Progenitor cell of endocrine pancreas (in vitro differentiated cells): ENCODE data around the gene CD101. TPM values are rescaled to one million over a fixed set of nuclear protein-coding genes. Genes with fewer than 3 reads are reported as not detected.

Experiments used
- DNase-seq: peaks from one replicate; pipeline ENCODE4 v3.0.0; 2021; ENCODE audit warnings: low spot score; ENCODE audit not compliant: unreplicated experiment
- H3K27ac Mint-ChIP-seq: 2 replicates; pipeline ENCODE4 v1.8.0; 2021; ENCODE audit warnings: mild to moderate bottlenecking, moderate library complexity, mixed read lengths
- H3K27me3 Mint-ChIP-seq: 2 replicates; pipeline ENCODE4 v1.8.0; 2021; ENCODE audit warnings: mixed read lengths
- H3K36me3 Mint-ChIP-seq: 2 replicates; pipeline ENCODE4 v1.8.0; 2022; ENCODE audit warnings: mixed read lengths; ENCODE audit not compliant: insufficient read depth
- H3K4me1 Mint-ChIP-seq: 2 replicates; pipeline ENCODE4 v1.8.0; 2021; ENCODE audit warnings: low read depth, mixed read lengths
- H3K4me3 Mint-ChIP-seq: 2 replicates; pipeline ENCODE4 v1.8.0; 2021; ENCODE audit warnings: low read depth, mild to moderate bottlenecking, moderate library complexity, mixed read lengths
- H3K9me3 Mint-ChIP-seq: 2 replicates; pipeline ENCODE4 v1.8.0; 2021; ENCODE audit warnings: low read depth, mixed read lengths
- total RNA-seq: library from RNA; stranded (reverse); gene quantifications from 2 replicates; pipeline ENCODE4 v1.2.1, GENCODE V29; 2021
- TF ChIP-seq, protein P1 (sequence below): fragments of 200-600 bp; sonication (generic); IDR thresholded peaks from one replicate; pipeline ENCODE4 v1.5.0; 2021; ENCODE audit warnings: antibody characterized with exemption, mild to moderate bottlenecking; ENCODE audit not compliant: unreplicated experiment

CD101 gene
- total RNA-seq, 1 donor from 2014 or later = 2.8 TPM

DNA sequence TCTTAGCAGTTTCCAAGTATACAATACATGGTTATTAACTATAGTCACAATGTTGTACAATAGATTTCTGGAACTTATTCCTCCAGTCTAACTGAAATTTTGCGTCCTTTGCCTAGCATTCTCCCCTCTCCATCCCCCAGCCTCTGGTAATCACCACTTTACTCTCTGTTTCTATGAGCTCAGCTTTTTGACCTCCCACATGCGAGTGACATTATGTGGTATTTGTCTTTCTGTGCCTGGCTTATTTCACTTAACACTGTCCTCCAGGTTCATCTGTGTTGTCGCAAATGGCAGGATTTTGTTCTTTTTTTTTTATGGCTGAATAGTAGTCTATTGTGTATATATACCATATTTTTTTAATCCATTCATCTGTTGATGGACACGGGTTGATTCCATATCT lies 43.9 kb upstream of the CD101 start:
- Mint-ChIP-seq H3K27ac (no peak overlapping the region), H3K9me3 (no peaks in the 10 kb centered on the region), H3K36me3 (peaks cover 7% of the 10 kb centered on the region), H3K4me3 (no peak overlapping the region), H3K4me1 (no peaks in the 10 kb centered on the region), H3K27me3 (no peaks in the 10 kb centered on the region)
- TF ChIP-seq, protein P1, sequence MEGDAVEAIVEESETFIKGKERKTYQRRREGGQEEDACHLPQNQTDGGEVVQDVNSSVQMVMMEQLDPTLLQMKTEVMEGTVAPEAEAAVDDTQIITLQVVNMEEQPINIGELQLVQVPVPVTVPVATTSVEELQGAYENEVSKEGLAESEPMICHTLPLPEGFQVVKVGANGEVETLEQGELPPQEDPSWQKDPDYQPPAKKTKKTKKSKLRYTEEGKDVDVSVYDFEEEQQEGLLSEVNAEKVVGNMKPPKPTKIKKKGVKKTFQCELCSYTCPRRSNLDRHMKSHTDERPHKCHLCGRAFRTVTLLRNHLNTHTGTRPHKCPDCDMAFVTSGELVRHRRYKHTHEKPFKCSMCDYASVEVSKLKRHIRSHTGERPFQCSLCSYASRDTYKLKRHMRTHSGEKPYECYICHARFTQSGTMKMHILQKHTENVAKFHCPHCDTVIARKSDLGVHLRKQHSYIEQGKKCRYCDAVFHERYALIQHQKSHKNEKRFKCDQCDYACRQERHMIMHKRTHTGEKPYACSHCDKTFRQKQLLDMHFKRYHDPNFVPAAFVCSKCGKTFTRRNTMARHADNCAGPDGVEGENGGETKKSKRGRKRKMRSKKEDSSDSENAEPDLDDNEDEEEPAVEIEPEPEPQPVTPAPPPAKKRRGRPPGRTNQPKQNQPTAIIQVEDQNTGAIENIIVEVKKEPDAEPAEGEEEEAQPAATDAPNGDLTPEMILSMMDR = no peak
- DNase-seq = no peak

- H3K36me3 Mint-ChIP-seq = peaks cover 7% of the 10 kb centered on the region
- H3K27ac Mint-ChIP-seq = no peak overlapping the region
- no peaks in the 10 kb centered on the region for H3K4me1 Mint-ChIP-seq
- no peak for DNase-seq
- TF ChIP-seq, protein P1 = no peak
- no peaks in the 10 kb centered on the region for H3K27me3 Mint-ChIP-seq
- H3K4me3 Mint-ChIP-seq = no peak overlapping the region
- H3K9me3 Mint-ChIP-seq = no peaks in the 10 kb centered on the region
These were observed 43.5 kb upstream of the CD101 start for GRCh38 chr1:116958110-116958509.

- H3K9me3 Mint-ChIP-seq = no peaks in the 10 kb centered on the region
- H3K36me3 Mint-ChIP-seq = peaks cover 7% of the 10 kb centered on the region
- H3K27ac Mint-ChIP-seq = no peak overlapping the region
- H3K27me3 Mint-ChIP-seq = no peaks in the 10 kb centered on the region
- H3K4me3 Mint-ChIP-seq = no peak overlapping the region
- TF ChIP-seq, protein P1 = no peak
- DNase-seq = no peak
- H3K4me1 Mint-ChIP-seq = no peaks in the 10 kb centered on the region
These were observed 42.6 kb upstream of the CD101 start for GRCh38 chr1:116958977-116959376.

GRCh38 chr1:116961606-116962005 lies 40.0 kb upstream of the CD101 start:
- no peaks in the 10 kb centered on the region for H3K4me1 Mint-ChIP-seq
- H3K27ac Mint-ChIP-seq = no peak overlapping the region
- no peaks in the 10 kb centered on the region for H3K9me3 Mint-ChIP-seq
- TF ChIP-seq, protein P1 = no peak
- DNase-seq = no peak
- peaks cover 9% of the 10 kb centered on the region for H3K36me3 Mint-ChIP-seq
- H3K27me3 Mint-ChIP-seq = no peaks in the 10 kb centered on the region
- H3K4me3 Mint-ChIP-seq = no peak overlapping the region

DNA sequence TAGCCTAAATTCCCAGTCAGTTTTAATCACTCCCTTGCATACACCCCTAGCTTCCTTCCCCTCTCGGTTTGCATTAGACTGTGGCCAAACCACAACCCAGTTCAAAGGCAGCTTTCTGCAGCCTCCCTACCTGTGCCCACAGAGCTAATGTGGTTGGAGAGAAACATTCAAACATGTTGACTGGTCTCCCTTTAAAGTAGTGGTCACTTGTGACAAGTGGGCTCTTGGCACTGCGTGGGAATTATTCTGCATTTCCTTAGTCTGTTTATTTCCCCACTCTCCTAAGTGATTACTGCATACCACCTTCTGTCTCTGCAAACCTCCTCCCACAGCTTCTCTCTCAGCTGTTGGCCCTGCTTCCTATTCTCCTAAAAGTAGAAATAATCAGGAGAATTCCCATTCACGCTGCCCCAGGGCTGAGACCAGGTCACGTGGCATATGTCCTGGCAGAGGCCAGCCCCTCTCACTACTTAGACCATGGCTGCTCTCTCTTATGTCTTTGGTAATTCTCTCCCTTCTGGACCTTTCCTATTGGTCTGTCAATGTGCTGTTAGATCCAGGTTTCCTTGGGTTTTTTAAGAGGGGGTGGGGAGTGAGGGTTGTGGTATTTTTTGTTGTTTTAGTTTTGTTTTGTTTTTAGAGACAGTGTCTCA lies 38.4 kb upstream of the CD101 start:
- Mint-ChIP-seq H3K9me3 (no peaks in the 10 kb centered on the region), H3K4me3 (no peak overlapping the region), H3K27me3 (no peaks in the 10 kb centered on the region), H3K27ac (no peak overlapping the region), H3K36me3 (peaks cover 20% of the 10 kb centered on the region), H3K4me1 (no peaks in the 10 kb centered on the region)
- DNase-seq = no peak
- TF ChIP-seq, protein P1 = no peak
